GM12892 (cell line): ENCODE results near the gene TNFAIP3.

Experiments
- POLR2A ChIP-seq: IDR thresholded peaks from 2 replicates; pipeline ENCODE4 v1.6.1; 2011; ENCODE audit warnings: low read depth, low read length, control low read depth
- POLR2AphosphoS5 ChIP-seq: IDR thresholded peaks from 2 replicates; pipeline ENCODE4 v1.6.1; 2011; ENCODE audit warnings: low read depth, low read length, control low read depth

DNA sequence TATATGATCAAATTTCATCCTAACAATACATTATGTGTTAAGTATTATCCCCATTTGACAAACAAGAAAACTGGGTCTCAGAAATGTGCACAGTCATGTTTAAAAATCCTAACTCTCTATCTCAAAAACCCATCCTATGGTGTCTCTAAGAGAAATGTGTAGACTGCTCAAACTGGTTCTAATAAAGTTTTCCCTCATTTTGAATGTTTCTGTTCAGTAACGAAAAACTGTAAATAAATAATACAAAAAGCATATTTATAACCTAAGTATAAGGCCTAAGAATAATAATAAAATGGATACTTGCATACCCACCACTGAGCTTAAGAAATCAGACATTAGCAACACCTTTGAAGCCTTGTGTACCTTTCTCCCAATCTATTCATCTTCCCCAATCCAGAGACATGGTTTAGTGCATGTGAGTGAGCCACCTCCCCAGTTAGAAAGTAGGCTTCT, 39.0 kb downstream of the TNFAIP3 start:
- TF ChIP-seq POLR2A, result no peak; the same call in none of the 2 replicates
- no peak for TF ChIP-seq POLR2AphosphoS5
